ENCODE measurements around the gene MEIG1. TPM values are rescaled to one million over a fixed set of nuclear protein-coding genes. Genes with fewer than 3 reads are reported as not detected.
"Not testable (repeated sequence)": the region's sequence is repeated elsewhere in the genome, so short reads cannot be mapped to it uniquely, and the experiment has no call there.

The MEIG1 gene, protein sequence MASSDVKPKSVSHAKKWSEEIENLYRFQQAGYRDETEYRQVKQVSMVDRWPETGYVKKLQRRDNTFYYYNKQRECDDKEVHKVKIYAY
- not detected for total RNA-seq
- long read RNA-seq, donor 1 = 0 reads
- long read RNA-seq, donor 2 = 0 reads

DNA sequence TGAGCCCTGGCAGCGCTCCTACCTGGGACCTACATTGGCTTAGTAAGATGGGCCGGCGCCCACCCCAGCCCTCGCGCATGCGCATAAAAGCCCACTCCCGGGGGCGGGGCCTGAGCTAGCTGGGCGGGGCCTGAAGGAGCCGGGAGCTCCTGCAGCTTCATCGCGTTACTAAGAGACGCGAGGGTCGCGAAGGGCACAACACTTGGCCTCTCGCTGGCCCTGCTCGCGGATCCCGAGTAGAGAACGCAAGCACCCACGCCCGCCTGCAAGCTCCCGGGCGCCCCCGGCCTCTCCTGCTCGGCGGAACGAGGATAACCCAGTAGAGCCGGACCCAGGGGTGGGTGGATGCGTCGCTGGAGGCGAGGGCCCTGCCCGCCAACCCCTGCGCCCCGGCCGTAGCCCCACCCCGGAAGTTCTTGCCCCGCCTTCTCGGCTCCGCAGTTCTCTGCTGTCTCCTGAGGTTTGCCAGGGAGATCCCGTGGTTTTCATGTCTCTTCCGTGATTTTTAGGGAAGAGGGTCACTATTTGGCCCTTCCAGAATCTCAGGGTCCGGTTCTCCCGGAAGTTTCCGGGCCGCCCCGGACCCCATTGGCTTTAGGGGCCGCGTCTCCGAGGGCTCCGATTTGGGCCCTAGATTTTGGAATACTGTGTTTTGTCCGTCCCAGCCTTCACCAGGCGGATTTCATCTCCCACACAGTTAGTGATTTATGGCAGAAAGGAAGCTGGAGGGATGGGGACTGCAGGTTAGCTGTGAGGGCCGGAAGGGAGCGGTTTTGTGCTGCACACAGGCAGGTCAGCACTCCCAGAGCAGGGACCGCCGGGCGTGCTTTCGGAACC is at the start of gene MEIG1:
MEIG1 (plus strand) TSS at position 168 of the 837 bp plus-strand sequence. CDS start 7,081 bp downstream, outside the sequence.
- peak; percentile 98 for DNase-seq (ENCODE audit: low spot score)
- intact Hi-C loops (cut with DNase I) = loop anchor here in 1 of 2 donors (5.0 to 10.0 kb wide), 2 partner anchors 62 to 145 kb away; no protein-coding TSS in a partner anchor

DNA sequence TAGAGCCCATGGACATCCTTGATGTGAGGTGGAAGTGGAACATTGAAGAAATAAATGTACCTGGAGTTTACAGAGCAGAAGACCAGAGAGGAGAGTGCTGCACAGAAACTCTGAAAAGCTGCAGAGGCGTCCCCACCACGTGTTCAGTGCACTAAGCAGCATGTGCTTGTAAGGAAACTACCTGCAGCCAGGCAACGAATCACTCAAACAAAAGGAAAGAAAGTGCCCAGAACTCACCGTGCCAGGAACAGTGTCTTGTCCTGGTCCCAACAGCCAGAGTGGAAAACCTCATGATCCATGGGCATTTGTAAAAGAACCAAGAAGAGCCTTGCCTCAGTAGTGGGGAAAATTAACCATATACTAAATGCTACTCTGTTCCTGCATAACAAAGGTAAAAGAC is 48.2 kb upstream of the MEIG1 start:
- no peak for DNase-seq (ENCODE audit: low spot score)
- intact Hi-C loops (cut with DNase I) = no loop called here

DNA sequence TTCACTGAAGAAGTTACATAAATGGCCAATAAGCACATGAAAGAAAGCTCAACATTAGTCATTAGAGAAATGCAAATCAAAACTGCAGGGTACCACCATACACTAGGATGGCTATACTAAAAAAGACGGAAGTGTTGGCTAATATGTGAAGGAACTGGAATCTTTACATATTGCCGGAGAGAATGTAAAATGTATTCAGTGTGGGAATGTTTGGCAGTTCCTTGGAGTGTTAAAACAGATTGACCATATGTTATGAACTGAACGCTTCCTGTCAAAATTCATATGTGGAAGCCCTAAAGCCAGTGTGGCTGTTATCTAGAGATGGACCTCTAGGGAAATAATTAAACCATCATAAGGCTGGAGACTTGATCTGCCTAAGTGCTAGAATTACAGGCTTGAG is 47.4 kb upstream of the MEIG1 start:
- DNase-seq (ENCODE audit: low spot score) = no peak
- intact Hi-C loops (cut with DNase I) = no loop called here

GRCh38 chr10:14916600-14916999 is 42.6 kb upstream of the MEIG1 start:
- DNase-seq (ENCODE audit: low spot score) = no peak
- intact Hi-C loops (cut with DNase I) = no loop called here

GRCh38 chr10:14917827-14918226 is 41.4 kb upstream of the MEIG1 start:
- no peak for DNase-seq (ENCODE audit: low spot score)
- intact Hi-C loops (cut with DNase I) = no loop called here

DNA sequence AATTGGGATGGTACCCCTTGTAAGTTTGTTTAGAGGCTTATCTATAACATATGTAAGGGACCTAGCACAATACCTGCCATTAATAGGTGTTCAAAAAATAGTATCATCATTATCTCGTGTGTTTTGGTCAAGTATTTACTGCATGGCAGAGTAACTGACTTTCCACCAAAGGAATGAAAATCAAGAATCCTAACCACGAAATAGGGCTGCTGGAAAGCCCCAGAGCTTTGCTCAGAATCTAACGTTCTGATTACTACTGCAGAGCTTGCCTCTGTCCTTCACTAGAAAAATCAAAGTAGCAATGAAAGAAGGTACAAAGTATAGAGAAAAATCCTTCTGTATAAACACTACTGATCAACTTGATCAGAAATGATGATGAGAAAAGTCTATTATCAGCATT is 40.2 kb upstream of the MEIG1 start:
- no peak for DNase-seq (ENCODE audit: low spot score)
- intact Hi-C loops (cut with DNase I) = no loop called here

GRCh38 chr10:14924013-14924412 is 35.2 kb upstream of the MEIG1 start:
- intact Hi-C loops (cut with DNase I) = no loop called here
- DNase-seq (ENCODE audit: low spot score) = no peak

DNA sequence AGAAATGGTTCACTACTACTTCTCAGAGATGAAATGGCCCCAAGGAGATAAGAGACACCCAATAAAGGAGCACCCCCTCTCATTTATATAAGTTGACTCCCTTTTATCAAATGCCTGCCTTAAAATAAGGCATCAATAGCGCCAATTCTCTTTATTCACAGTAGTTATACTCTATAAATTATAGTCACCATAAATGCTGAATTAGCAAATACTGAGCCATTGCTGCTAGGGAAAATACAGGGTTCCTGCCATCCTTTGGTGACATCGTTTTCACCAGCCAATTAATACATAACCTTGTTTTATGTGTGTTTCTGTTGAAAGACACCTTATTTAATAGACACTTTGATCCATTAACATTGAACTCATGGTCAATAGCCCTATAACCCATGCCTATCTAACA is 33.9 kb upstream of the MEIG1 start:
- intact Hi-C loops (cut with DNase I) = no loop called here
- DNase-seq (ENCODE audit: low spot score) = no peak

DNA sequence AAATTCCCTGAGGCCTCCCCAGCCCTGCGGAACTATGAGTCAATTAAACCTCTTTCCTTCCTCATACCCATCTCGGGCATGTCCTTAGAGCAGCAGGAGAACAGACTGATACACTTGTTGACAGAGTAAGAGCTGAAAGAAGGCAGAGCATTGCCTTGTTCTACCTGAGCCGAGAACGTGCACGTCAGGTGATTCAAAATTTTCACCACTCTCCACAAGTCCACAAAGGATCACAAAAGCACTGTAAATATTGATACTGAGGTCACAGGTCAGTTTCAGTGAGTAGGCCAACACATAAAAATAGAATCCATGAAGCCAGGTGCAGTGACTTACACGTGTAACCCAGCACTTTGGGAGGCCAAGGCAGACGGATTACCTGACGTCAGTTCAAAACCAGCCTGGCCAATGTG is 33.1 kb upstream of the MEIG1 start:
- DNase-seq (ENCODE audit: low spot score) = no peak
- intact Hi-C loops (cut with DNase I) = no loop called here

DNA sequence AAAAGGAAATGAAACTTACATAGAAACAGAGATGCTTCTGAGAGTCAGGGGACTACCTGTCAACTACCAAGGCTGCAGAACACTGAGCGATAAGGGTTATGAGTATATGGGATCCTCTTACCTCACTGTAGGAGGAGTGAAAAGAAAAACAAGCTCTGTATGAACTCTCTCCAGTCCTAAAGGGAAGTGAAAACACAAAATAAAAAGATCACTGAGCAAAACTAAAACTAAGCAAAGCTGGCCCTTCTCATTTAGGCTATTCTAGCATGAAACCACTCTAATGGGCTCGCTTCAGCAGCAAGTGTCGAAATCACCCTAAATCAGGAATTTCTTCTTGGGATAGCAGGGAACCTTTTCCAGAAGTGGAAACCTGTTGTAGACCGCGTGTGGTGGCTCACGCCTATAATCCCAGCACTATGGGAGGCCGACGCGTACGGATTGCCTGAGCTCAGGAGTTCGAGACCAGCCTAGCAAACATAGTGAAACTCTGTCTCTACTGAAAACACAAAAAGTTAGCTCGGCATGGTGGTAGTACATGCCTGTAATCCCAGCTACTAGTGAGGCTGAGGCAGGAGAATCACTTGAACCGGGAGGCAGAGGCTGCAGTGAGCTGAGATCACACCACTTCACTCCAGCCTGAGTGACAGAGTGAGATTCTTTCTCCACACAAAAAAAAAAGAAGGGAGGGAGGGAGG is 32.3 kb upstream of the MEIG1 start:
- intact Hi-C loops (cut with DNase I) = no loop called here
- DNase-seq (ENCODE audit: low spot score) = no peak

DNA sequence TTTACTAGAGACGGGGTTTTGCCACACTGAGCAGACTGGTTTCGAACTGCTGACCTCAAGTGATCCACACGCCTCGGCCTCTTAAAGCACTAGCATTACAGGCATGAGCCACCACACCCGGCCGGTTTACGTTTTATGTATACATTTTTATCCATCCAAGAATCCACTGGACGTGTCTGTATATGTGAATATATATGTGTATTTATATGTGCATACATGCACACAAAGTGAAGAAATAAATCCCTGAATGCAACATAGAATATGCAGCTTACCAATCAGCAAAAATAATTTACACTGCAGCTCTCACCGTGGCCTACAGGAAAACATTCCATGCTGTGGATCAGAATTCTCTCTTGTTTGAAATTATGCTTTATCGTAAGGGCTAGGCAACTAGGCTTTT is 28.6 kb upstream of the MEIG1 start:
- DNase-seq (ENCODE audit: low spot score) = no peak
- intact Hi-C loops (cut with DNase I) = no loop called here

DNA sequence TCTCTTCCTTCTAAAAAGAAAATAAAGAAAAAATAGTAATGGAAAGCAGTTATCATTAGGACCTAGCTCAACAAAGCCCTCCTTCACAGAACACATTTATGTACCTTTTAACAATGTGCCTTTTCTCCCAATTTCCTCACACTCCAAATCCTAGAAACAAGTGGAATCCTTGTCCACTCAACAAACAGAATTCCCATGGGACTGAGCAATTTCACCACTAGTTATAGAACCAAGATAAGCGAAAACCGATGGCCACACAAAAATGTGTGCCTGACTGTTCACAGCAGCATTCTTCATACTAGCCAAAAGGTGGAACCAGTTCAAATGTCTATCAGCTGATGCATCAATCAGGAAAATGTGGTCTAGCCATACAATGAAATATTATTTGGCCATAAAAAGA is 22.6 kb upstream of the MEIG1 start:
- intact Hi-C loops (cut with DNase I) = no loop called here
- no peak for DNase-seq (ENCODE audit: low spot score)

DNA sequence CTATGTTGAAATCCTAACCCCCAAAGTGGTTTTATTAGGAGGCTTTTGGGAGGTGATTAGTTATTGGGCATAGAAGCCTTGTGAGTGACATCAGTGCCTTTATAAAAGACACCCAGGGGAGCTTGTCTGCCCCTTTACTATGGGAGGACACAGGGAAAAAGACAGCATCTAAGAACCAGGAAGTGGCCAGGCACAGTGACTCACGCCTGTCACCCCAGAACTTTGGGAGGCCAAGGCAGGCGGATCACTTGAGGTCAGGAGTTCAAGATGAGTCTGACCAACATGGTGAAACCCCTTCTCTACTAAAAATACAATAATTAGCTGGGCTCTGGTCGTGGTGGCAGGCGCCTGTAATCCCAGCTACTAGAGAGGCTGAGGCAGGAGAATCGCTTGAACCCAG is 20.2 kb upstream of the MEIG1 start:
- intact Hi-C loops (cut with DNase I); DNase-seq (ENCODE audit: low spot score): not testable (repeated sequence)

DNA sequence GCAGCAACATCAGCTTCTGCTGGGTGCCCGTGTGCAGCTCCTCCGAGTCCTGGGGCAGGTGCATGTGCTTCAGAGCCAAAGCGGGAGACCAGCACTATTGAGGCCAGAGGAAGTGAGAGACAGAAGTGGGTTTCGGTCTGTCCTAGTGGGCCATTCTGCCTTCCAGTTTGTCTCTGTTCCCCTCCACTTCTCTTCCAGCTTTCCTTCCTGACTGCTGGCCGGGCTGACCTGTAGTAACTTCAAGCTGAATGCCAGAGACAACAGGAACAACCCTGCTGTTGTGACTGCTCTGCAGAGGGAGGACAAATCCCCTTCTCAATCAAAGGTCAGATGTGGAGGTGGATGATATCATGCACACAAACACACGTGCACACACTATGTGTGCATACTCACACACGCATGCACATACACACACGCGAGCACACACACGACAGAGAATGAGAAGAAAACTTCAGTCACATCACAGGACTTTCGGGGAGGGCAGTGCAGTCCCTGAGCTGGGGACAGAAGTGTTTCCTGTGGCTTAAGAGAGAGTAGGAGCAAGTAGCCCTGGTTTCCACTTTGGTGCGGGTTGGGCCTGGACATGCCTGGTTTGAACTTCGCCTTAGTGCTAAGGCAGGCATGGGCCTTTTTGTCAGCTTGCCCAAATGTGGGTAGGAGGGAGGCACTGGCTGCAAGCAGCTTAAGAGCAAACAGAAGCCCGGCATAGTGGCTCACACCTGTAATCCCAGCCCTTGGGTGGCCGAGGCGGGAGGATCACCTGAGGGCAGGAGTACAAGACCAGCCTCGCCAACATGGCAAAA is 16.8 kb upstream of the MEIG1 start:
- intact Hi-C loops (cut with DNase I); DNase-seq (ENCODE audit: low spot score): not testable (repeated sequence)

- intact Hi-C loops (cut with DNase I); DNase-seq (ENCODE audit: low spot score): not testable (repeated sequence)
Observed at GRCh38 chr10:14942950-14943338, 16.2 kb upstream of the MEIG1 start.

- intact Hi-C loops (cut with DNase I) = no loop called here
- DNase-seq (ENCODE audit: low spot score) = no peak
Observed at GRCh38 chr10:14945108-14945507, 14.1 kb upstream of the MEIG1 start.

GRCh38 chr10:14947268-14947667 is 11.9 kb upstream of the MEIG1 start:
- intact Hi-C loops (cut with DNase I) = no loop called here
- no peak for DNase-seq (ENCODE audit: low spot score)

- intact Hi-C loops (cut with DNase I) = no loop called here
- no peak for DNase-seq (ENCODE audit: low spot score)
Observed at GRCh38 chr10:14949291-14949690, 9.9 kb upstream of the MEIG1 start.

GRCh38 chr10:14952851-14953423 is 6.3 kb upstream of the MEIG1 start:
- no peak for DNase-seq (ENCODE audit: low spot score)
- intact Hi-C loops (cut with DNase I) = loop anchor here (5.0 to 10.0 kb wide), 2 partner anchors 144 to 152 kb away; partner anchors contain the start of gene RPP38 (in 1 of the 2)

Data from posterior vena cava (tissue), 2 donors.